NCI-H1436 treated with DMSO at 0.1 percent for 48 hours (cell line): Measurements from ENCODE around the gene SLC12A3.
"Not testable (repeated sequence)": the region's sequence is repeated elsewhere in the genome, so short reads cannot be mapped to it uniquely, and the experiment has no call there.

Source experiments
- DNase-seq: peaks from one replicate; lab custom pipeline; 2025; lab: John Stamatoyannopoulos, UW

The SLC12A3 gene

GRCh38 chr16:56869513-56870275 is 4.7 kb downstream of the SLC12A3 start:
- DNase-seq, result no peak

- DNase-seq, result no peak
These were observed 5.4 kb downstream of the SLC12A3 start for GRCh38 chr16:56870276-56870888.

- DNase-seq, result no peak
These were observed 6.2 kb downstream of the SLC12A3 start for GRCh38 chr16:56871172-56871593.

GRCh38 chr16:56872863-56873391 is 7.9 kb downstream of the SLC12A3 start:
- DNase-seq, result no peak

- no peak for DNase-seq
These were observed 9.8 kb downstream of the SLC12A3 start for GRCh38 chr16:56874800-56875199.

- DNase-seq, result no peak
These were observed 11.0 kb downstream of the SLC12A3 start for GRCh38 chr16:56876048-56876447.

GRCh38 chr16:56877486-56878182 is 12.6 kb downstream of the SLC12A3 start:
- DNase-seq, result no peak

GRCh38 chr16:56878282-56878854 is 13.4 kb downstream of the SLC12A3 start:
- no peak for DNase-seq

- no peak for DNase-seq
These were observed 14.3 kb downstream of the SLC12A3 start for GRCh38 chr16:56879276-56879675.

GRCh38 chr16:56880176-56880575 is 15.2 kb downstream of the SLC12A3 start:
- no peak for DNase-seq

GRCh38 chr16:56880685-56881084 is 15.7 kb downstream of the SLC12A3 start:
- DNase-seq, result no peak

- no peak for DNase-seq
These were observed 17.2 kb downstream of the SLC12A3 start for GRCh38 chr16:56882077-56882800.

- DNase-seq, result no peak
These were observed 18.6 kb downstream of the SLC12A3 start for GRCh38 chr16:56883586-56883985.

- DNase-seq, result no peak
These were observed 19.1 kb downstream of the SLC12A3 start for GRCh38 chr16:56884026-56884582.

- DNase-seq, result not testable (repeated sequence)
These were observed 19.9 kb downstream of the SLC12A3 start for GRCh38 chr16:56884929-56885328.

GRCh38 chr16:56885446-56886162 is 20.6 kb downstream of the SLC12A3 start:
- DNase-seq, result no peak

GRCh38 chr16:56886296-56886695 is 21.3 kb downstream of the SLC12A3 start:
- DNase-seq, result no peak

- DNase-seq, result no peak
These were observed 21.8 kb downstream of the SLC12A3 start for GRCh38 chr16:56886826-56887225.

GRCh38 chr16:56888806-56889205 is 23.8 kb downstream of the SLC12A3 start:
- DNase-seq, result no peak

- DNase-seq, result no peak
These were observed 24.2 kb downstream of the SLC12A3 start for GRCh38 chr16:56889206-56889605.

GRCh38 chr16:56891685-56892084 is 26.7 kb downstream of the SLC12A3 start:
- no peak for DNase-seq
